H1 (cell line): ENCODE results near the gene TJP3. TPM values are rescaled to one million over a fixed set of nuclear protein-coding genes. Genes with fewer than 3 reads are reported as not detected.

Experiments
- CTCF ChIA-PET: fragments of 300-600 bp; sonication (Branson Sonifier 250); formaldehyde crosslinking; loops from one replicate; lab custom pipeline; 2021; ENCODE audit not compliant: partially characterized antibody; lab: Charles Lee
- POLR2A ChIA-PET: fragments of 300-600 bp; sonication (Branson Sonifier 250); formaldehyde crosslinking; loops from one replicate; lab custom pipeline; 2021; ENCODE audit warnings: inconsistent platforms; ENCODE audit not compliant: partially characterized antibody; lab: Charles Lee
- DNase-seq, 2 experiments: peaks; one replicate each; pipeline versions ENCODE4 v3.0.0 to v3.0.0-alpha.2; 2010 to 2022; ENCODE audit warnings: low spot score in 2 of 2, low read depth in 1 of 2, mixed read lengths in 1 of 2
- FAIRE-seq: peaks from 2 replicates; lab custom pipeline; 2011; peaks lifted over from hg19 to GRCh38; lab: Jason Lieb, UNC
- H2AFZ ChIP-seq: 2 replicates; pipeline ENCODE4 v1.8.1; 2012; ENCODE audit warnings: low read length, inconsistent platforms
- H2AK5ac ChIP-seq: 2 replicates; pipeline ENCODE4 v1.6.1; 2013; ENCODE audit warnings: low read depth, low read length
- H2BK120ac ChIP-seq: replicated peaks from 2 replicates; pipeline ENCODE3; 2013; ENCODE audit warnings: low read depth, low read length, inconsistent platforms
- H2BK12ac ChIP-seq: 2 replicates; pipeline ENCODE4 v1.6.1; 2013; ENCODE audit warnings: low read depth, low read length
- H2BK15ac ChIP-seq: 2 replicates; pipeline ENCODE4 v1.6.1; 2013; ENCODE audit warnings: low read length
- H2BK20ac ChIP-seq: 2 replicates; pipeline ENCODE4 v1.6.1; 2013; ENCODE audit warnings: low read length
- H2BK5ac ChIP-seq: 2 replicates; pipeline ENCODE4 v1.6.1; 2013; ENCODE audit warnings: low read depth, low read length
- H3K14ac ChIP-seq: 2 replicates; pipeline ENCODE4 v1.6.1; 2013; ENCODE audit warnings: inconsistent platforms; ENCODE audit not compliant: insufficient read length
- H3K18ac ChIP-seq: 2 replicates; pipeline ENCODE4 v1.6.1; 2013; ENCODE audit warnings: low read length; ENCODE audit errors: extremely low read depth
- H3K23ac ChIP-seq: 2 replicates; pipeline ENCODE4 v1.6.1; 2013; ENCODE audit warnings: inconsistent platforms; ENCODE audit not compliant: insufficient read length
- H3K23me2 ChIP-seq: 2 replicates; pipeline ENCODE4 v1.6.1; 2013; ENCODE audit warnings: low read depth, low read length
- H3K27ac ChIP-seq: 2 replicates; pipeline ENCODE4 v1.6.1; 2011; ENCODE audit warnings: low read depth, low read length, inconsistent platforms
- H3K27me3 ChIP-seq, 4 experiments: replicated peaks in 1 of 4; 1 replicate in 1 of 4; 2 replicates in 3 of 4; pipeline versions ENCODE4 v1.6.1 to v1.8.1; 2011 to 2013; ENCODE audit warnings: low read length in 3 of 4, mild to moderate bottlenecking in 3 of 4, inconsistent platforms in 2 of 4, mixed read lengths in 2 of 4, moderate library complexity in 1 of 4; ENCODE audit not compliant: control insufficient read depth in 3 of 4, insufficient read depth in 3 of 4; ENCODE audit errors: extremely low read depth in 1 of 4
- H3K36me3 ChIP-seq, 4 experiments: 2 replicates each; pipeline versions ENCODE4 v1.6.1 to v1.8.1; 2011 to 2013; ENCODE audit warnings: mild to moderate bottlenecking in 4 of 4, low read length in 3 of 4, moderate library complexity in 2 of 4, control low read depth in 1 of 4, inconsistent platforms in 1 of 4; ENCODE audit not compliant: insufficient read depth in 4 of 4, control insufficient read depth in 2 of 4
- H3K4ac ChIP-seq: replicated peaks from 2 replicates; pipeline ENCODE3; 2013; ENCODE audit warnings: low read length, low read depth, mixed read lengths, inconsistent platforms; ENCODE audit not compliant: insufficient read length
- H3K4me1 ChIP-seq, 4 experiments: replicated peaks in 1 of 4; 1 replicate in 1 of 4; 2 replicates in 3 of 4; pipeline versions ENCODE4 v1.6.1 to v1.8.1; 2011 to 2013; ENCODE audit warnings: low read length in 3 of 4, inconsistent platforms in 2 of 4, mixed read lengths in 1 of 4; ENCODE audit not compliant: insufficient read depth in 4 of 4, control insufficient read depth in 3 of 4
- H3K4me2 ChIP-seq, 2 experiments: 2 replicates each; pipeline versions ENCODE4 v1.6.1 to v1.8.1; 2011 to 2013; ENCODE audit warnings: low read depth in 2 of 2, low read length in 2 of 2, control low read depth in 1 of 2, inconsistent platforms in 1 of 2, mild to moderate bottlenecking in 1 of 2; ENCODE audit not compliant: insufficient read depth in 1 of 2
- H3K4me3 ChIP-seq, 4 experiments: fragments of 200-600, 300-600 bp in 1 of 4; sonication (generic), shearing (Covaris generic), sonication (Bioruptor Twin) in 1 of 4; 2 replicates each; pipeline versions ENCODE4 v1.5.1 to v1.8.1; 2011 to 2016; ENCODE audit warnings: low read length in 4 of 4, low read depth in 3 of 4, control low read depth in 2 of 4, inconsistent platforms in 2 of 4, mild to moderate bottlenecking in 2 of 4, mixed read lengths in 1 of 4, moderate library complexity in 1 of 4; ENCODE audit not compliant: insufficient read depth in 2 of 4; ENCODE audit errors: extremely low read depth in 1 of 4
- H3K56ac ChIP-seq: replicated peaks from 2 replicates; pipeline ENCODE3; 2013; ENCODE audit warnings: low read depth, mild to moderate bottlenecking, mixed read lengths, low read length, inconsistent platforms; ENCODE audit not compliant: insufficient read length
- H3K79me1 ChIP-seq: 2 replicates; pipeline ENCODE4 v1.6.1; 2013; ENCODE audit warnings: low read depth, low read length, control low read depth
- H3K79me2 ChIP-seq, 2 experiments: 2 replicates each; pipeline versions ENCODE4 v1.6.1 to v1.8.1; 2012 to 2013; ENCODE audit warnings: low read length in 2 of 2, mild to moderate bottlenecking in 2 of 2, inconsistent platforms in 1 of 2; ENCODE audit not compliant: insufficient read depth in 2 of 2, control insufficient read depth in 1 of 2
- H3K9ac ChIP-seq, 4 experiments: replicated peaks in 1 of 4; 1 replicate in 1 of 4; 2 replicates in 3 of 4; pipeline versions ENCODE4 v1.6.1 to v1.8.1; 2011 to 2013; ENCODE audit warnings: low read depth in 3 of 4, low read length in 3 of 4, control low read depth in 2 of 4, mild to moderate bottlenecking in 2 of 4, moderate library complexity in 2 of 4, inconsistent platforms in 1 of 4; ENCODE audit errors: extremely low read depth in 1 of 4
- H3K9me3 ChIP-seq, 2 experiments: 2 replicates each; pipeline versions ENCODE4 v1.6.1 to v1.8.1; 2012 to 2013; ENCODE audit warnings: mild to moderate bottlenecking in 2 of 2, moderate library complexity in 2 of 2, control low read depth in 1 of 2, inconsistent platforms in 1 of 2, low read depth in 1 of 2, low read length in 1 of 2, mixed read lengths in 1 of 2; ENCODE audit not compliant: insufficient read depth in 2 of 2
- H4K20me1 ChIP-seq, 2 experiments: replicated peaks in 1 of 2; 2 replicates each; pipeline versions ENCODE3 to v1.8.1; 2011 to 2013; ENCODE audit warnings: inconsistent platforms in 2 of 2, low read length in 2 of 2, mild to moderate bottlenecking in 1 of 2; ENCODE audit not compliant: insufficient read depth in 2 of 2, control insufficient read depth in 1 of 2
- H4K5ac ChIP-seq: 2 replicates; pipeline ENCODE4 v1.6.1; 2013; ENCODE audit warnings: low read length, low read depth, mixed read lengths, inconsistent platforms; ENCODE audit not compliant: insufficient read length
- H4K8ac ChIP-seq: 2 replicates; pipeline ENCODE4 v1.8.0; 2013; ENCODE audit warnings: mild to moderate bottlenecking, moderate library complexity, low read length, inconsistent platforms; ENCODE audit not compliant: insufficient read depth; ENCODE audit errors: extremely low read depth
- H4K91ac ChIP-seq: replicated peaks from 2 replicates; pipeline ENCODE3; 2013; ENCODE audit warnings: low read length, mixed read lengths, inconsistent platforms; ENCODE audit not compliant: insufficient read length
- ASH2L ChIP-seq: fragments of 200-600, 300-600 bp; sonication (generic); IDR thresholded peaks from one replicate; pipeline ENCODE4 v1.7.1; 2017; ENCODE audit warnings: low read length
- ATF3 ChIP-seq: IDR thresholded peaks from 2 replicates; pipeline ENCODE4 v1.6.1; 2011; ENCODE audit warnings: low read depth, mild to moderate bottlenecking, low read length; ENCODE audit not compliant: insufficient read depth
- CEBPB ChIP-seq: IDR thresholded peaks from 2 replicates; pipeline ENCODE4 v1.6.1; 2012; ENCODE audit warnings: low read depth, low read length
- CREB1 ChIP-seq: IDR thresholded peaks from 2 replicates; pipeline ENCODE4 v1.6.1; 2012; ENCODE audit warnings: inconsistent platforms
- CTBP2 ChIP-seq: IDR thresholded peaks from 2 replicates; pipeline ENCODE4 v1.7.0; 2011; ENCODE audit warnings: borderline replicate concordance, mild to moderate bottlenecking, moderate library complexity, mixed read lengths, low read length; ENCODE audit not compliant: insufficient read depth, insufficient read length
- E2F6 ChIP-seq: IDR thresholded peaks from 2 replicates; pipeline ENCODE4 v1.6.1; 2012; ENCODE audit warnings: inconsistent platforms
- GTF2F1 ChIP-seq: IDR thresholded peaks from 2 replicates; pipeline ENCODE4 v1.6.1; 2012; ENCODE audit warnings: low read depth, low read length, improper control_type of control experiment, borderline replicate concordance
- MAFK ChIP-seq: IDR thresholded peaks from 2 replicates; pipeline ENCODE4 v1.6.1; 2012; ENCODE audit warnings: low read depth, mild to moderate bottlenecking, improper control_type of control experiment, low read length
- RBBP5 ChIP-seq: IDR thresholded peaks from 2 replicates; pipeline ENCODE4 v1.7.1; 2012; ENCODE audit warnings: low read depth, mild to moderate bottlenecking, inconsistent platforms, low read length, moderate library complexity, borderline replicate concordance
- SRF ChIP-seq: IDR thresholded peaks from 2 replicates; pipeline ENCODE4 v1.6.1; 2011; ENCODE audit warnings: mild to moderate bottlenecking, low read depth, low read length, moderate library complexity
- TCF12 ChIP-seq: IDR thresholded peaks from 2 replicates; pipeline ENCODE4 v1.6.1; 2011; ENCODE audit warnings: low read depth, mild to moderate bottlenecking, low read length
- whole genome bisulfite sequencing, 2 experiments: shearing (Covaris generic) in 1 of 2; methylation state at CpG; one replicate each; pipeline versions ENCODE4 v1.1.6 to v1.1.7; 2013 to 2015; ENCODE audit warnings: low lambda C conversion rate in 2 of 2, mixed read lengths in 2 of 2, inconsistent platforms in 1 of 2, low coverage in 1 of 2, missing lambda C conversion rate in 1 of 2; ENCODE audit not compliant: insufficient replicate concordance in 2 of 2, insufficient coverage in 1 of 2, insufficient read length in 1 of 2; ENCODE audit errors: extremely low coverage in 1 of 2, missing lambda C conversion rate in 1 of 2; 5-methylcytosine and 5-hydroxymethylcytosine counted together
- polyA plus RNA-seq, 7 experiments: library from polyadenylated mRNA; depleted of rRNA in 3 of 7; stranded (reverse) in 5 of 7; unstranded in 2 of 7; fragments of >200 nt in 5 of 7; fragments of 200-250 nt in 2 of 7; gene quantifications; 1 replicate in 5 of 7; 2 replicates in 1 of 7; 4 replicates in 1 of 7; pipeline versions ENCODE4 v1.2.1 to v1.2.3, GENCODE V29; 2011 to 2013; ENCODE audit warnings: missing spikeins in 2 of 7, mixed read lengths in 2 of 7
- total RNA-seq: library from RNA; stranded (reverse); fragmentation: NEBNext Ultra II Directional; extraction: Animal tissue kit (Norgen Biotek cat#: 25700); gene quantifications from 2 replicates; pipeline ENCODE4 v1.2.1, GENCODE V29; 2021

Gene TJP3
- total and polyA plus RNA-seq, 2 of the 8 experiments (the other 6 are each of a cell fraction or from before 2014, with no cell fraction given): 17.1 to 26.1 TPM

GRCh38 chr19:3672575-3672948 lies 35.6 kb upstream of the TJP3 start:
- no peak overlapping the region for H3K4me2 ChIP-seq
- no peaks in the 10 kb centered on the region for H3K23me2 ChIP-seq
- FAIRE-seq: no peak
- TF ChIP-seq TCF12: no peak
- no peak for TF ChIP-seq CREB1
- no peak for TF ChIP-seq ATF3
- TF ChIP-seq MAFK: no peak
- no peak for TF ChIP-seq CTBP2
- TF ChIP-seq ASH2L: no peak
- no peak for TF ChIP-seq RBBP5
- no peak for TF ChIP-seq GTF2F1
- TF ChIP-seq CEBPB: no peak
- no peak for TF ChIP-seq E2F6
- no peak for TF ChIP-seq SRF

More at GRCh38 chr19:3672575-3672948, 35.6 kb upstream of the TJP3 start:
- no peak for DNase-seq
- ChIA-PET CTCF (interaction anchor here (1.1 to 3.5 kb wide), 10 partner anchors 11 to 60 kb away, joined by 3 to 13 read pairs (median 4); partner anchors contain the start of gene TJP3), POLR2A (interaction anchor here (1.2 to 1.4 kb wide), 2 partner anchors 27 to 60 kb away, joined by 3 to 4 read pairs; no protein-coding TSS in a partner anchor)
- no peak overlapping the region for H3K23ac ChIP-seq
- no peak overlapping the region for H2BK120ac ChIP-seq
- no peak overlapping the region for H2AFZ ChIP-seq
- no peak overlapping the region for H4K5ac ChIP-seq
- no peak overlapping the region for H2BK20ac ChIP-seq
- no peak overlapping the region for H3K14ac ChIP-seq
- H4K20me1 ChIP-seq: peaks cover 8 to 28% of the 10 kb centered on the region in 2 experiments
- no peak overlapping the region for H2AK5ac ChIP-seq
- no peak overlapping the region for H4K91ac ChIP-seq
- H2BK5ac ChIP-seq: peak overlapping the region; percentile 84; the same call in 1 of the 2 replicates
- H3K27me3 ChIP-seq: no peaks in the 10 kb centered on the region
- no peaks in the 10 kb centered on the region for H3K36me3 ChIP-seq
- H4K8ac ChIP-seq: no peak overlapping the region; the same call in 1 of the 2 replicates
- no peak overlapping the region for H3K56ac ChIP-seq
- H3K4me1 ChIP-seq: peaks cover 0 to 21% (median 10%) of the 10 kb centered on the region in 4 experiments; a peak in 5 of 7 replicates
- peak overlapping the region in 1 of 4 experiments; percentile 12; a peak in 1 of 7 replicates for H3K9ac ChIP-seq
- H2BK15ac ChIP-seq: no peak overlapping the region
- no peak overlapping the region for H3K4me3 ChIP-seq
- H3K27ac ChIP-seq: no peak overlapping the region
- no peak overlapping the region for H3K18ac ChIP-seq
- H3K4ac ChIP-seq: no peak overlapping the region
- H2BK12ac ChIP-seq: no peak overlapping the region
- no peaks in the 10 kb centered on the region for H3K9me3 ChIP-seq
- peaks cover 15% of the 10 kb centered on the region; the same call in 1 of the 2 replicates for H3K79me1 ChIP-seq
- peaks cover 0 to 3% of the 10 kb centered on the region in 2 experiments; a peak in 1 of 4 replicates for H3K79me2 ChIP-seq
- WGBS, 2 experiments: 90% methylated on average over 7 of the region's 8 CpGs; no CpG with 5 or more reads in 1 of the 2 experiments
